ENCODE data around the gene ZNF778. TPM values are rescaled to one million over a fixed set of nuclear protein-coding genes. Genes with fewer than 3 reads are reported as not detected.
A peak's percentile ranks its signal among the peaks of the same experiment; 100 is the strongest.

The ZNF778 gene
- total and polyA plus RNA-seq, 2 of the 8 experiments (the other 6 are each of a cell fraction or from before 2014, with no cell fraction given) = 9.5 to 21.9 TPM

DNA sequence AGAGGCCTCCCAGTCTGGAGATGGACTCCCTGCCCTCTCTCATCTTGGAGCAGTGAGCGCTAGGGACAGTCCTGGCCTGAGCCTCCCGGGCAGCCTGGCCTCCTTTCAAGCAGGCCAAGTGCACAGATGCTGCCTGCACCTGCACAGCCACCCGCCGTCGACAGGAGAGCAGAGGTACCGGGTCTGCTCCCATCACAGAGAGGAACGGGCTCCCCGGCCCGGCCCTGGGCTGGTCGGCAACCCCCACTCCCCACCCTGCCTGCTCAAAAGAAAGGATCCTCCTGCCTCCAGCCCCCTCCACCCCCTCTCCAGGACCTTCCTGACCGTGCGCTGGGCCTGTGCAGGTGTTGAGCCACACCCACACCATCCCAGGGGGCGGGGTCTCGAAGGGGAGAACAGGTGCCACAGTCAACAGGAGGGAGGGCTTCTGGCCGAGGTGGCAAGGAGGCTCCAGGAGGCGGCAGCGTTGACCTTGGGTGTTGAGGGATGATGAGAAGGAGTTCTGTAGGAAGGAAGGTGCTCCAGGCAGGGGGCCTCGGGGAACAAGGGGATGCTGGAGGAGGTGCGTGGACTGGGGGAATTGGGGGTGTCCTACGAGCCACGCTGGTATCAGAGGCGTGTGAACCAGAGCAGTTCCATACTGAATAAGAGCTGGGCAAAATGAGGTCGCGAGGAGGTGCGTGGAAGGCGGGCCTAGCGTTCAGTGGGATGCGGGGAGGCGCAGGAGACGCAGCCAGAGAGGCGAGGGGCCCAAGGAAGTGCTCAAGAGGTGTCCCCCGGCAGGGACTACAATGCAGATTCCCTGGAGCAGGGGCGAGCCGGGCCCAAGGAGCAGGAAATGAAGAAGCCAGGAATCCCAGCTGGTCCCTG, 46.9 kb upstream of the ZNF778 start:
- no peak overlapping the region for H3K27ac ChIP-seq (ENCODE audit: low read depth, low read length)
- TF ChIP-seq EP300 (IDR thresholded peaks at IDR 0.05; ENCODE audit: borderline replicate concordance in 1 of 2, low read depth in 2 of 2, low read length in 2 of 2) = no peak
- peak; percentile 40 for TF ChIP-seq KDM4A (IDR thresholded peaks at IDR 0.05; ENCODE audit: low read depth, low read length, severe bottlenecking)
- no peak for TF ChIP-seq POU5F1 (IDR thresholded peaks at IDR 0.05; ENCODE audit: low read depth, low read length)
- TF ChIP-seq TCF12 (IDR thresholded peaks at IDR 0.05; ENCODE audit: low read depth, low read length) = 0 out of 2 replicates have a peak, but pooled peaks have one; percentile 27
- TF ChIP-seq ZNF274 (IDR thresholded peaks at IDR 0.05; ENCODE audit: borderline replicate concordance, extremely low read depth, low read length) = no peak
- TF ChIP-seq, protein P1, sequence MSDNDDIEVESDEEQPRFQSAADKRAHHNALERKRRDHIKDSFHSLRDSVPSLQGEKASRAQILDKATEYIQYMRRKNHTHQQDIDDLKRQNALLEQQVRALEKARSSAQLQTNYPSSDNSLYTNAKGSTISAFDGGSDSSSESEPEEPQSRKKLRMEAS (IDR thresholded peaks at IDR 0.05) = 0 out of 2 replicates have a peak, but pooled peaks have one; percentile 20
- TF ChIP-seq RAD21 (IDR thresholded peaks at IDR 0.05 in 1 of 2, conservative IDR thresholded peaks at IDR 0.05 in 1 of 2; ENCODE audit: low read depth in 2 of 2, low read length in 2 of 2) = peak; percentile 23 to 51; a peak in 3 of 4 replicates
- no peak for TF ChIP-seq EGR1 (IDR thresholded peaks at IDR 0.05; ENCODE audit: borderline replicate concordance, low read depth, low read length)

More for the DNA sequence above, 46.9 kb upstream of the ZNF778 start:
- peak; percentile 44 to 89 for DNase-seq (ENCODE audit: low read depth in 1 of 2, low spot score in 2 of 2)
- H3K79me1 ChIP-seq (ENCODE audit: low read depth, low read length) = no peaks in the 10 kb centered on the region
- H4K5ac ChIP-seq (ENCODE audit: insufficient read length, low read depth, low read length) = no peak overlapping the region
- H4K91ac ChIP-seq (replicated peaks; ENCODE audit: insufficient read length, low read length) = no peak overlapping the region
- no peak overlapping the region for H3K9ac ChIP-seq (replicated peaks in 1 of 4; ENCODE audit: extremely low read depth in 1 of 4, low read depth in 3 of 4, low read length in 3 of 4)
- H2BK5ac ChIP-seq (ENCODE audit: low read depth, low read length) = no peak overlapping the region
- H2BK15ac ChIP-seq (ENCODE audit: low read length) = 0 out of 2 replicates have a peak overlapping the region, but pooled peaks have one; percentile 46
- H2BK120ac ChIP-seq (replicated peaks; ENCODE audit: low read depth, low read length) = no peak overlapping the region
- no peak overlapping the region for H2BK20ac ChIP-seq (ENCODE audit: low read length)
- H3K14ac ChIP-seq (ENCODE audit: insufficient read length) = no peak overlapping the region
- no peak for FAIRE-seq
- H2BK12ac ChIP-seq (ENCODE audit: low read depth, low read length) = peak overlapping the region; percentile 27; the same call in 1 of the 2 replicates
- ChIA-PET POLR2A (ENCODE audit: partially characterized antibody) (interaction anchor here (1.1 kb wide), 2 partner anchors 11 to 361 kb away, joined by 3 to 4 read pairs; no protein-coding TSS in a partner anchor), CTCF (ENCODE audit: partially characterized antibody) (interaction anchor here (0.6 to 1.8 kb wide), 6 partner anchors 9 to 360 kb away, joined by 3 to 4 read pairs (median 3); no protein-coding TSS in a partner anchor)
- 15% methylated on average over 24 of the region's 34 CpGs; no CpG with 5 or more reads in 1 of the 2 experiments for WGBS, 2 experiments (ENCODE audit: extremely low coverage in 1 of 2, insufficient coverage in 1 of 2, insufficient read length in 1 of 2, insufficient replicate concordance in 2 of 2, low coverage in 1 of 2, low lambda C conversion rate in 2 of 2, missing lambda C conversion rate in 1 of 2)
- peaks cover 5% of the 10 kb centered on the region for H3K23me2 ChIP-seq (ENCODE audit: low read depth, low read length)
- peak overlapping the region; percentile 14 to 64 (median 54); a peak in 7 of 8 replicates for H3K4me3 ChIP-seq (ENCODE audit: extremely low read depth in 1 of 4, insufficient read depth in 2 of 4, low read depth in 3 of 4, low read length in 4 of 4)
- H2AK5ac ChIP-seq (ENCODE audit: low read depth, low read length) = no peak overlapping the region
- peaks cover 0 to 7% (median 4%) of the 10 kb centered on the region in 4 experiments; a peak in 4 of 7 replicates for H3K27me3 ChIP-seq (replicated peaks in 1 of 4; ENCODE audit: control insufficient read depth in 3 of 4, extremely low read depth in 1 of 4, insufficient read depth in 3 of 4, low read length in 3 of 4)
- peak overlapping the region; percentile 65 to 99 for H3K4me2 ChIP-seq (ENCODE audit: insufficient read depth in 1 of 2, low read depth in 2 of 2, low read length in 2 of 2)
- H4K8ac ChIP-seq (ENCODE audit: extremely low read depth, insufficient read depth, low read length) = peak overlapping the region; percentile 57
- H3K56ac ChIP-seq (replicated peaks; ENCODE audit: insufficient read length, low read depth, low read length) = no peak overlapping the region
- peak overlapping the region; percentile 90; the same call in 1 of the 2 replicates for H2AFZ ChIP-seq (ENCODE audit: low read length)
- peaks cover 0 to 33% (median 23%) of the 10 kb centered on the region in 4 experiments; a peak in 6 of 7 replicates for H3K4me1 ChIP-seq (replicated peaks in 1 of 4; ENCODE audit: control insufficient read depth in 3 of 4, insufficient read depth in 4 of 4, low read length in 3 of 4)
- H3K18ac ChIP-seq (ENCODE audit: extremely low read depth, low read length) = no peak overlapping the region; the same call in 1 of the 2 replicates
- H4K20me1 ChIP-seq (replicated peaks in 1 of 2; ENCODE audit: control insufficient read depth in 1 of 2, insufficient read depth in 2 of 2, low read length in 2 of 2) = peaks cover 0 to 3% of the 10 kb centered on the region in 2 experiments
- no peaks in the 10 kb centered on the region for H3K9me3 ChIP-seq (ENCODE audit: insufficient read depth in 2 of 2, low read depth in 1 of 2, low read length in 1 of 2)
- no peaks in the 10 kb centered on the region for H3K36me3 ChIP-seq (ENCODE audit: control insufficient read depth in 2 of 4, insufficient read depth in 4 of 4, low read length in 3 of 4)
- no peak overlapping the region for H3K4ac ChIP-seq (replicated peaks; ENCODE audit: insufficient read length, low read depth, low read length)
- H3K79me2 ChIP-seq (ENCODE audit: control insufficient read depth in 1 of 2, insufficient read depth in 2 of 2, low read length in 2 of 2) = no peaks in the 10 kb centered on the region
- H3K23ac ChIP-seq (ENCODE audit: insufficient read length) = no peak overlapping the region
